ENCODE data around the gene DCC. TPM values are rescaled to one million over a fixed set of nuclear protein-coding genes. Genes with fewer than 3 reads are reported as not detected.

The DCC gene
- polyA plus RNA-seq, 1 donor (not counting 4 experiments of a cell fraction or from before 2014, with no cell fraction given) = not detected

DNA sequence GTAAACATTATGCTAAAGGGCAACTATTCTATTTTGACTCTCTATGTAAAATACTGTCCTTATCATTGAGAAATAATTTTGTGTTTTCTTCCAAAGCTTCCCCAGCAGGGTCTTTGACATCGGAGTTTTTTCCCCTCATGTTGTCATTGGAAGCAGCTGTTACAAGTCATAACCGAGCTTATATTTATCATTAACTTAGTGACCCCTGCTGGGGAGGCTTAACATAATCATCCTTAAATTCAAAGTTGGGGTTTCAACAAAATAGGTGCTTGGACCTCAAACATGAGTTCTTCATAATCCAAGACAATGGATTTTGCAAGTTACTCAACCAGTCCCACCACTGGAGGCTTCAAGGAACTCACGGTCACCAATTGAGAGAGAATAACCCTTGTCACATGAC lies 330.9 kb downstream of the DCC start:
- Histone ChIP-seq H3K4me1 (ENCODE audit: control insufficient read depth, extremely low read depth, insufficient read depth, low read length) (no peaks in the 10 kb centered on the region), H3K4me2 (ENCODE audit: control insufficient read depth, extremely low read depth, insufficient read depth, low read depth, low read length) (no peak overlapping the region), H4K20me1 (ENCODE audit: control insufficient read depth, extremely low read depth, insufficient read depth, low read length) (no peaks in the 10 kb centered on the region), H3K9ac (ENCODE audit: control insufficient read depth, extremely low read depth, insufficient read depth, low read length) (no peak overlapping the region), H3K36me3 (ENCODE audit: control insufficient read depth in 2 of 2, extremely low read depth in 1 of 2, insufficient read depth in 2 of 2, low read length in 2 of 2) (no peaks in the 10 kb centered on the region), H3K4me3 (ENCODE audit: control insufficient read depth in 2 of 3, extremely low read depth in 1 of 3, insufficient read depth in 2 of 3, low read depth in 1 of 3, low read length in 3 of 3) (no peak overlapping the region), H3K79me2 (ENCODE audit: control insufficient read depth, insufficient read depth, low read length) (no peaks in the 10 kb centered on the region), H3K9me1 (ENCODE audit: control insufficient read depth, extremely low read depth, insufficient read depth, low read length) (no peaks in the 10 kb centered on the region), H2AFZ (ENCODE audit: control insufficient read depth, low read length) (no peak overlapping the region), H3K9me3 (ENCODE audit: control insufficient read depth, low read depth, low read length) (no peaks in the 10 kb centered on the region), H3K27ac (ENCODE audit: control insufficient read depth, insufficient read depth, low read length) (no peak overlapping the region), H3K27me3 (ENCODE audit: control insufficient read depth, extremely low read depth, insufficient read depth, low read length) (no peaks in the 10 kb centered on the region)
- FAIRE-seq = no peak
- no peak for DNase-seq (ENCODE audit: low read depth, low spot score)
- no peak for TF ChIP-seq EZH2 (IDR thresholded peaks at IDR 0.05; ENCODE audit: low read length)
- TF ChIP-seq, protein P1, sequence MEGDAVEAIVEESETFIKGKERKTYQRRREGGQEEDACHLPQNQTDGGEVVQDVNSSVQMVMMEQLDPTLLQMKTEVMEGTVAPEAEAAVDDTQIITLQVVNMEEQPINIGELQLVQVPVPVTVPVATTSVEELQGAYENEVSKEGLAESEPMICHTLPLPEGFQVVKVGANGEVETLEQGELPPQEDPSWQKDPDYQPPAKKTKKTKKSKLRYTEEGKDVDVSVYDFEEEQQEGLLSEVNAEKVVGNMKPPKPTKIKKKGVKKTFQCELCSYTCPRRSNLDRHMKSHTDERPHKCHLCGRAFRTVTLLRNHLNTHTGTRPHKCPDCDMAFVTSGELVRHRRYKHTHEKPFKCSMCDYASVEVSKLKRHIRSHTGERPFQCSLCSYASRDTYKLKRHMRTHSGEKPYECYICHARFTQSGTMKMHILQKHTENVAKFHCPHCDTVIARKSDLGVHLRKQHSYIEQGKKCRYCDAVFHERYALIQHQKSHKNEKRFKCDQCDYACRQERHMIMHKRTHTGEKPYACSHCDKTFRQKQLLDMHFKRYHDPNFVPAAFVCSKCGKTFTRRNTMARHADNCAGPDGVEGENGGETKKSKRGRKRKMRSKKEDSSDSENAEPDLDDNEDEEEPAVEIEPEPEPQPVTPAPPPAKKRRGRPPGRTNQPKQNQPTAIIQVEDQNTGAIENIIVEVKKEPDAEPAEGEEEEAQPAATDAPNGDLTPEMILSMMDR (optimal IDR thresholded peaks at IDR 0.05 in 1 of 3, IDR thresholded peaks at IDR 0.05 in 1 of 3, conservative IDR thresholded peaks at IDR 0.05 in 1 of 3; ENCODE audit: extremely low read depth in 1 of 3, insufficient read depth in 2 of 3, low read length in 3 of 3) = no peak
- dilution Hi-C loops (cut with MboI; ENCODE audit: extremely low pct_ligation_motif_present, low sequenced_read_pairs) = no loop called here

DNA sequence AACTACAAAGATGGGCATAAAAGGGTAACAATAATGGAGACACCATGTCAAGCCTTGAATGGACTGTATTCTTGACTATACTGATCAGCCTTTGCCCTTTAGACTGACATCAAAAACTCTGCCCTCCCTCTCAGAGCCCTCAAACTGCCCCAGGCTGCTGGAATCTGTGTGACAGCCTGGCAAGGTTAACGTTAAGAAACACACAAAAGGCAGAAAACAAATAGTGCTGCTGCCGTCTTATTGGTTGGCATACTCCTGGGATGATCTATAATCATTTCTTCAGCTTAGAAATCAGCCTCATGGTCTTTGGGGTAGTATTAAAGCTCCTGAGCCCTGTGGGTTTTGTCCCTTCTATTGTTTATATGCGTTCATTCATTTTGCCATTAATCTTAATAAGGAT lies 338.0 kb downstream of the DCC start:
- H3K9me1 ChIP-seq (ENCODE audit: control insufficient read depth, extremely low read depth, insufficient read depth, low read length) = no peaks in the 10 kb centered on the region
- no peak for TF ChIP-seq EZH2 (IDR thresholded peaks at IDR 0.05; ENCODE audit: low read length)
- TF ChIP-seq, protein P1 (optimal IDR thresholded peaks at IDR 0.05 in 1 of 3, IDR thresholded peaks at IDR 0.05 in 1 of 3, conservative IDR thresholded peaks at IDR 0.05 in 1 of 3; ENCODE audit: extremely low read depth in 1 of 3, insufficient read depth in 2 of 3, low read length in 3 of 3) = no peak
- no peak overlapping the region for H3K27ac ChIP-seq (ENCODE audit: control insufficient read depth, insufficient read depth, low read length)
- DNase-seq (ENCODE audit: low read depth, low spot score) (no peak), FAIRE-seq (no peak)
- no peaks in the 10 kb centered on the region for H3K9me3 ChIP-seq (ENCODE audit: control insufficient read depth, low read depth, low read length)
- H3K4me3 ChIP-seq (ENCODE audit: control insufficient read depth in 2 of 3, extremely low read depth in 1 of 3, insufficient read depth in 2 of 3, low read depth in 1 of 3, low read length in 3 of 3) = no peak overlapping the region
- no peaks in the 10 kb centered on the region for H3K36me3 ChIP-seq (ENCODE audit: control insufficient read depth in 2 of 2, extremely low read depth in 1 of 2, insufficient read depth in 2 of 2, low read length in 2 of 2)
- no peaks in the 10 kb centered on the region for H4K20me1 ChIP-seq (ENCODE audit: control insufficient read depth, extremely low read depth, insufficient read depth, low read length)
- H3K9ac ChIP-seq (ENCODE audit: control insufficient read depth, extremely low read depth, insufficient read depth, low read length) = no peak overlapping the region
- no peak overlapping the region for H3K4me2 ChIP-seq (ENCODE audit: control insufficient read depth, extremely low read depth, insufficient read depth, low read depth, low read length)
- H3K4me1 ChIP-seq (ENCODE audit: control insufficient read depth, extremely low read depth, insufficient read depth, low read length) = no peaks in the 10 kb centered on the region
- H3K79me2 ChIP-seq (ENCODE audit: control insufficient read depth, insufficient read depth, low read length) = no peaks in the 10 kb centered on the region
- dilution Hi-C loops (cut with MboI; ENCODE audit: extremely low pct_ligation_motif_present, low sequenced_read_pairs) = no loop called here
- H2AFZ ChIP-seq (ENCODE audit: control insufficient read depth, low read length) = no peak overlapping the region
- no peaks in the 10 kb centered on the region for H3K27me3 ChIP-seq (ENCODE audit: control insufficient read depth, extremely low read depth, insufficient read depth, low read length)

Measured in keratinocyte (primary cell).